HEK293T (cell line): ENCODE measurements around the gene CCNY.

Source experiments
- ELF4 ChIP-seq: fragments of 450-650 bp; IDR thresholded peaks from 2 replicates; pipeline ENCODE4 v1.6.1; 2017; ENCODE audit warnings: antibody characterized with exemption
- FOXK2 ChIP-seq: fragments of 450-650 bp; IDR thresholded peaks from 2 replicates; pipeline ENCODE4 v1.6.1; 2016; ENCODE audit warnings: mild to moderate bottlenecking
- SP1 ChIP-seq: fragments of 450-650 bp; IDR thresholded peaks from 2 replicates; pipeline ENCODE4 v1.6.1; 2017
- SUZ12 ChIP-seq: fragments of 450-650 bp; IDR thresholded peaks from 2 replicates; pipeline ENCODE4 v1.6.1; 2016; ENCODE audit warnings: mild to moderate bottlenecking
- TARDBP ChIP-seq: fragments of 450-650 bp; IDR thresholded peaks from 2 replicates; pipeline ENCODE4 v1.6.1; 2016

DNA sequence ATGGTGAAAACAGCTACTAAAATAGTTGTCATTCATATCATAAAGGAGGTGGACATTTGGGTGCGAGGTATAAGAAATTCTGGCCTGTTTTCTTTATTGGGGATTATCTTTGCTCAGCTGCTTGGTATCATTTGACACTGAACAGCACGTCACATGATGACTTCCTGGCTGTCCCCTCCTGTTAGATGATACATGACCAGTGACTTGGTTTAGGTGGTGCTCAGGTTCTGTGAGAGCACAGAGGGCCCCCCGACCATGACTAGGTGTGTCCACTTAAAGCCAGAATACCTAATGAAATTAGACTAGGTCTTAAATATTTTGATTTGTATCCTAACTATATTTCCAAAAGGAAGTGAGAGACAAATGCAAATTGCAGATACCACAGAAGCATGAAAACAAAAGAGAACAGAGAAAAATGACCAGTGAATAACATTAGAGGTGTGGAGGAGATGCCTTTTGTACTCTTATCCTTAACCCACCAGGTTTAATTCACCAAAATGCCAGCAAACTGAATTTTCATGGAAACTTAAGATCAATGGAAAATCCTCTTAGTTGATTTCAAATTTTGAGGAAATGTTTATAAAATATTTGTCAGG lies 218.2 kb downstream of the CCNY start:
- TF ChIP-seq ELF4 (no peak), SP1 (no peak), TARDBP (no peak), FOXK2 (no peak), SUZ12 (no peak)
